MV-4-11 (cell line): ENCODE measurements around the gene UNC5B.
"Not testable (repeated sequence)": the region's sequence is repeated elsewhere in the genome, so short reads cannot be mapped to it uniquely, and the experiment has no call there.

Source experiments
- DNase-seq: peaks from one replicate; lab custom pipeline; 2025; lab: John Stamatoyannopoulos, UW

The UNC5B gene

GRCh38 chr10:71268247-71268691 is 55.9 kb downstream of the UNC5B start:
- no peak for DNase-seq

- no peak for DNase-seq
Observed at GRCh38 chr10:71268758-71269157, 56.4 kb downstream of the UNC5B start.

GRCh38 chr10:71269301-71270288 is 57.2 kb downstream of the UNC5B start:
- no peak for DNase-seq

GRCh38 chr10:71270301-71271220 is 58.2 kb downstream of the UNC5B start:
- peak; percentile 68 for DNase-seq

GRCh38 chr10:71271662-71272055 is 59.3 kb downstream of the UNC5B start:
- DNase-seq = no peak

- peak; percentile 44 for DNase-seq
Observed at GRCh38 chr10:71272056-71272771, 59.8 kb downstream of the UNC5B start.

GRCh38 chr10:71272974-71273373 is 60.6 kb downstream of the UNC5B start:
- DNase-seq = not testable (repeated sequence)

GRCh38 chr10:71273506-71273905 is 61.1 kb downstream of the UNC5B start:
- no peak for DNase-seq

- no peak for DNase-seq
Observed at GRCh38 chr10:71274901-71275796, 62.8 kb downstream of the UNC5B start.

GRCh38 chr10:71276873-71277272 is 64.5 kb downstream of the UNC5B start:
- DNase-seq = no peak

GRCh38 chr10:71277914-71278665 is 65.7 kb downstream of the UNC5B start:
- no peak for DNase-seq

- DNase-seq = no peak
Observed at GRCh38 chr10:71278691-71279588, 66.6 kb downstream of the UNC5B start.

- peak; percentile 14 for DNase-seq
Observed at GRCh38 chr10:71279590-71280170, 67.3 kb downstream of the UNC5B start.

- DNase-seq = no peak
Observed at GRCh38 chr10:71280216-71280615, 67.8 kb downstream of the UNC5B start.

- no peak for DNase-seq
Observed at GRCh38 chr10:71280825-71281224, 68.5 kb downstream of the UNC5B start.

- no peak for DNase-seq
Observed at GRCh38 chr10:71281646-71282322, 69.4 kb downstream of the UNC5B start.

GRCh38 chr10:71282323-71282680 is 69.9 kb downstream of the UNC5B start:
- no peak for DNase-seq

- no peak for DNase-seq
Observed at GRCh38 chr10:71283410-71283809, 71.0 kb downstream of the UNC5B start.
